ENCODE results near the gene PHKG2. TPM values are rescaled to one million over a fixed set of nuclear protein-coding genes. Genes with fewer than 3 reads are reported as not detected.

Gene PHKG2
- total and polyA plus RNA-seq, 9 donors = 13.1 to 41.6 (median 20.6) TPM

DNA sequence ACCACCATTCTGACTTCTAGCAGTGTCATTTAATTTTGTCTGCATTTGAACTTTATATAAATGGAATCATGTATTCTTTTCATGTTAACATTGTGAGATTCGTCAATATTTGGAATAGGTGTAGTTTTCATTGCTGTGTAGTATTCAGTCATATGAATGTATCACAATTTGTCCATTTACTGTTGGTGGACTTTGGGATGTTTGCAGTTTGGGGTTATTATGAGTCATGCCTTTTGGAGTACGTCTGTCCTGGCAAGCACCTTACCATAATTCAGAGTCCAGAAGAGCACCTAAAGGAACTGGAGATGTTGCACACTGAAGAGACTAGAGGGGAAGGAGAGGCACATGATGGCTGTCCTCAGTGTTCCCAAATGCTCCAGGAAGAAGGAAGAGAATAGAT is 3.1 kb upstream of the PHKG2 start:
- H3K9me3 ChIP-seq = no peaks in the 10 kb centered on the region
- no peaks in the 10 kb centered on the region for H3K27me3 ChIP-seq

DNA sequence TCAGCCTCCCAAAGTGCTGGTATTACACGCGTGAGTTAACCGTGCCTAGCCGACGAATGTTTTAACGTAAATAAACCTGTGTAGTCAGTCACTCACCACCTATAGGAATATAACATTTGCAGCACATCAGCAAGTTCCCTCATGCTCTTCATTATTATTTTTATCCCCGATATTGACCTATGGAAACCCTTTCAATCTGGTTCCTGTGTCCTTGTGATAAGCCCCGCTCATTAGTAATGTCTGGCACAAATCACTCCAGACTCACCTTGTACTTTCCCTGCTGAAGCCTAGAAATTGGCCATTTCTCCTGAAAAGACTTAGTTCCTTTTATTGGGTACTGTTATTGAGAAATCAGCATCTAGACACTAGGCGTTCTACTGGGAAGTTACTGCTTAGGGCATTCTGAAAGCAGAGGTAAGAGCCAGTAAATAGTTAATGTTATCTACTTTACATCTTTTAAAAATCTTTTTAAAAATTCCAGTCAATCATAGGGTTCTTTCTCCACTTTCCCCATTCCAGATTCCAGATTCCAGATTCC is 1.5 kb upstream of the PHKG2 start:
- H3K4me3 ChIP-seq = no peak overlapping the region
- no peaks in the 10 kb centered on the region for H3K4me1 ChIP-seq (ENCODE audit: insufficient read depth)
- intact Hi-C loops (cut with DNase I) = no loop called here
- no peaks in the 10 kb centered on the region for H3K9me3 ChIP-seq
- WGBS, 3 donors = 81 to 90% (median 83%) methylated on average over 9 of the region's 9 CpGs
- TF ChIP-seq CTCF (IDR thresholded peaks at IDR 0.05) (no peak), POLR2A (IDR thresholded peaks at IDR 0.05) (no peak), EP300 (IDR thresholded peaks at IDR 0.05) (no peak)
- H3K36me3 ChIP-seq = no peaks in the 10 kb centered on the region
- no peaks in the 10 kb centered on the region for H3K27me3 ChIP-seq
- no peak for DNase-seq
- no peak overlapping the region for H3K27ac ChIP-seq

More for the DNA sequence above, 3.1 kb upstream of the PHKG2 start:
- Histone ChIP-seq H3K27ac (no peak overlapping the region), H3K36me3 (no peaks in the 10 kb centered on the region), H3K4me3 (no peak overlapping the region), H3K4me1 (ENCODE audit: insufficient read depth) (peaks cover 4% of the 10 kb centered on the region)
- TF ChIP-seq POLR2A (IDR thresholded peaks at IDR 0.05) (no peak), CTCF (IDR thresholded peaks at IDR 0.05) (no peak), EP300 (IDR thresholded peaks at IDR 0.05) (no peak)
- intact Hi-C loops (cut with DNase I) = no loop called here
- no peak for DNase-seq
- WGBS, 3 donors = 66 to 80% (median 79%) methylated on average over 2 of the region's 2 CpGs

GRCh38 chr16:30747331-30747730 is 894 bp upstream of the PHKG2 start:
- Histone ChIP-seq H3K27ac (peak overlapping the region in 1 of 2 donors; percentile 73), H3K9me3 (no peaks in the 10 kb centered on the region), H3K4me1 (ENCODE audit: insufficient read depth) (no peaks in the 10 kb centered on the region), H3K4me3 (peak overlapping the region; percentile 91), H3K36me3 (no peaks in the 10 kb centered on the region), H3K27me3 (no peaks in the 10 kb centered on the region)
- intact Hi-C loops (cut with DNase I) = no loop called here
- WGBS, 3 donors = 19 to 25% (median 21%) methylated on average over 3 of the region's 3 CpGs
- no peak for DNase-seq
- no peak for TF ChIP-seq CTCF (IDR thresholded peaks at IDR 0.05)
- no peak for TF ChIP-seq POLR2A (IDR thresholded peaks at IDR 0.05)
- TF ChIP-seq EP300 (IDR thresholded peaks at IDR 0.05) = no peak

DNA sequence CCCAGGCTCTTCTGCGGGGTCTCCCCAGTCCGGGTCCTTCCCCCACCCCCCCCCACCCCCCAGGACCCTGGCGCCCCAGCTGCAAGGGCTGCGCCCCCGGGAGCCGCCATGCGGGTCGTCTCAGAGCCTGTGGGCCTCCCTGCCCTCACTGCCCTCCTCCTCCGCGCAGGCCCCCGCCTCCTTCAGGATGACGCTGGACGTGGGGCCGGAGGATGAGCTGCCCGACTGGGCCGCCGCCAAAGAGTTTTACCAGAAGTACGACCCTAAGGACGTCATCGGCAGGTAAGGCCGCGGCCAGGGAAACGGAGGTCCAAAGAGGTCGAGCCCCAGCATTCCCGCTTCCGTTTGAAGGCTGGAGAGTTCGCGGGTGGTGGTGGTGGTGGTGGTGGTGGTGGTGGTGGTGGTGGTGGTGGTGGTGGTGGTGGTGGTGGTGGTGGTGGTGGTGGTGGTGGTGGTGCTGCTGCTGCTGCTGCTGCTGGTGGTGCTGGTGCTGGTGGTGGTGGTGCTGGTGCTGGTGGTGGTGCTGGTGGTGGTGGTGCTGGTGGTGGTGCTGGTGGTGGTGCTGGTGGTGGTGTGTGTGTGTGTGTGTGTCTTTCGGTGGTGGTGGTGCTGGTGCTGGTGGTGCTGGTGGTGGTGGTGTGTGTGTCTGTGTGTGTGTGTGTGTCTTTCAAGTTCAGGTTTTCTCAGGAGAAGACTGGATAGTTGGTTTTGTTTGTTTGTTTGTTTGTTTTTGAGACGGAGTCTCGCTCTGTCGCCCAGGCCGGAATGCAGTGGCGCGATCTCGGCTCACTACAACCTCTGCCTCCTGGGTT is 615 bp downstream of the PHKG2 start:
- no peaks in the 10 kb centered on the region for H3K36me3 ChIP-seq
- peak in 4 of 5 donors; percentile 53 to 70 (median 66) for DNase-seq
- H3K9me3 ChIP-seq = no peaks in the 10 kb centered on the region
- no peaks in the 10 kb centered on the region for H3K4me1 ChIP-seq (ENCODE audit: insufficient read depth)
- TF ChIP-seq CTCF (IDR thresholded peaks at IDR 0.05) (no peak), POLR2A (IDR thresholded peaks at IDR 0.05) (no peak), EP300 (IDR thresholded peaks at IDR 0.05) (no peak)
- no peaks in the 10 kb centered on the region for H3K27me3 ChIP-seq
- WGBS, 3 donors = 13 to 19% (median 16%) methylated on average over 28 to 36 of the region's 36 CpGs
- H3K4me3 ChIP-seq = peak overlapping the region; percentile 91
- intact Hi-C loops (cut with DNase I) = no loop called here
- H3K27ac ChIP-seq = no peak overlapping the region

Measured in ovary (tissue), 9 donors.